ENCODE results near the gene SETBP1.

SETBP1 gene

DNA sequence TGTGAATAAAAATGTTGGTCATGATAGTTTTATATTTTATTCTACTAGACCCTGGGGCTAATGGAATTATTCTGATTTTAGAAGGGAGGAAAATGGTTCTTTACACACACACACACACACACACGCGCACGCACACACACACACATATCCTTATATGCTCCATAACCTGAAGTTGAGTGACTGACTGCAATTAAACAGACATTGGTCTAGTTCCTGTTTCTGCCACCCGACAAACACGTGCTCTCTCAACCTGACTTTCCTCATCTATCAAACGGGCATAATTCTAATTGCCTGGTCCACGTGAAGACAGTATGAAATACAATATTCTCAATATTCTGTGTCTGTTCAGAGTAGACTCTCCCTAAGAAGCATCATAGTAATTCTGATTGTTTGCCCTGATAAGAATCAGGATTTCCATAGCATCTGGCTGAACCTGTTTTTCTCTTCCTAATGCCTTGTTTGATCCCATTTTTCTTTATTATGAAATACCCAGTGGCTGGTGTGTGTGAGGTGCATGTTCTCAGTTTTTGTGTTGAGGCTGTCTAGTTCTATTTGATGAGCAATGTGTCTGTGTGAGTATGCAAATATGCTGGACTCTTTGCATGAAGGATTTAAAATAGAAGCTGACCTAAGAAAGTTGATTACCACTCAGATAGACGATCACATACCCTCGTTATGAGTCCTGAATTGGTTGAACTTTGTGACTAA is 51.0 kb downstream of the SETBP1 start:
- peak; percentile 49 for DNase-seq (ENCODE audit: low spot score)

DNA sequence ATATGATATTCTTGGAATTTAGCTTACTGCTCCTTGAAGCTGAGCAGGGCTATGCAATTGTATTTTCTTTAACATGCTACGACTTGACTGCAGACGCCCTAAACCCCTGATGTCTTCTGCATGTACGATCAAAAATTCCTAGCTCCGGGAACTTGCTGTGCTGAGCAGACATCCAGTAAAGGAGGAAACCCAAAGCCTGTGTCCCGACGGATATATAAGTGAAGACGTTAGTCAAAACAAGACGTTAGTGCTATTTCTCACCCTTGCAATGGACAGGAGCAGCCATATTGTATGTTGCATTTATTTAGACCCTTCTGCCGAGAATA is 51.5 kb downstream of the SETBP1 start:
- no peak for DNase-seq (ENCODE audit: low spot score)

DNA sequence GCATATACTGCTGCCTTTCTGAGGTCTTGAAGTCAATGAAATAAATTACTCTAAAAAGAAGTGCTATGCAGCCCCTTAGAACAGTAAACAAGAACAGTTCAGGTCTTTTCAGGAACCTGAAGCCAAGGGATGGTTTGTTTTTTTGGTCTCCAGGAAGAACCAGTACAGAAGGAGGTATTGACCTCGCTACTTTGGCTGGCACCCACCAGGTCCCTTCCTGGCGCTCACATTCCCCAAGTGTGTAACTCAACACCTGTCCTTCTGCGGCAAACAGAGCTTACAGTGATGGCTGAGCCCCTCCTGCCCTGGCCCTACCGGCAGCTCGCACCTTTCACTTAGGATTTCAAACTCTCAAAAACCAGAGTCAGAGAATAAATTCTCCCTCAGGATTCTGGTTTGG is 51.9 kb downstream of the SETBP1 start:
- no peak for DNase-seq (ENCODE audit: low spot score)

DNA sequence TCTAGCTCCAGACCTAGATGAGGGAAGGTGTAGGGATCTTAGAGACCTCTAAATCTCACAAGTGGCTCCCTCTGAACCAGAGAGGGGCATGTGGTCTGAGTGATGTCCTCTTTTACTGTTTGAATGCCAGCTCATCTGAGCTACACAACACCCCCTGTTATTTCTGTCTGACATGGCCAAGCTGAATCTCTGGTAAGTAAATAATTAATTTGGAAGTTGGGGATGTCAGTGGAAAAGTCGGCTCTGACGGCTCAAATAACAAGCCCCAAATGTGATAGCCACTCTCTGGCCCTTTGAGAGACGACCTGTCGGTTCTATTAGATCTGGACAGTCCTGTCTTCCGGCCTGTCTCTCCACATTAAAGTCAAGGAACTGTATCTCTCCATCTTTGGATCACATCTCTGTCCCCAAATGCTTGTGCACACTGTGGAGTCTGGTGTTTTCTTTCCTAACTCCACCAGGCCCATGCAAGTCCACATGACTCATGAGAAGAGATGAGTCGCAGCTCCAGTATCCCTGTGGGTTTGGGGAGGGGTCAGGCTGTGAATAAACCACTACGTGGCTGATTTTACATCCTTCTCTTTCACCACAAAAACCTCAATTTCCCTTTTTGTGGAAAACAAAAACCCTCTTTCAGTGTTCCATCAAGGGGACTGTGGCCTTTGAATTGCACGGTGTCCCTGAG is 52.5 kb downstream of the SETBP1 start:
- no peak for DNase-seq (ENCODE audit: low spot score)

DNA sequence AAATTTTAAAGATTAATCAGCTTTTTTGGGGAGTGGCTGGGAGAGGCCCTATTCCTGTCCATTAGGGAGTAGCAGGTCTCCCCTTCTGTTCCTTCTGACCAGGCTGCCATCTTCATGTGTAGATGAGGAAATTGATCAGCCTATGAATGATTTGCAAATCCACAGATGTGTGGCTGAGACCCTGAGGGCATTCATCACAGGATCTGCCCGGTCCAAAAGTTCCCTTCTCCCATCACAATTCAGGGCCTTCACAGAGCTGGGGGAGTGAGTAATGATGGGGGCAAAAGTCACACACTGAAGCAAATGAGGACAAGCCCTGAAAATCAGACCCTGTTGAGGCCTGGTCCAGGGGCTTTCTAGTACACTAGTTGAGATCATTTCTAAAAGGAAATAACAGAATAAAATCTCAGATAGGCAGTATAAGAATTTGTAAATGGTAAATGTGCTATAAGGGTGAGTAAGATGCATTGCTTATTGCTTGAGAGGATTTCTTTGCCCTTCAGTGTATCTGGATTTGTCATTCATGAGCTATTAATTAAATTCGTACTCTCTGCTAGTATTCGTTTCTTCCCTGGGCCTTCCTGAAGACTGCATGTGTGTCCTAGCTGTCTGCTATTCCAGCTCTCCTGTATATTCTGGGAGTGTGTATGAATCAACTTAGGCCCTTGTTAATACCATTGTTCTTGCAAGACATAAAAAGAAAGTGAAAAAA is 53.2 kb downstream of the SETBP1 start:
- DNase-seq (ENCODE audit: low spot score), result no peak

DNA sequence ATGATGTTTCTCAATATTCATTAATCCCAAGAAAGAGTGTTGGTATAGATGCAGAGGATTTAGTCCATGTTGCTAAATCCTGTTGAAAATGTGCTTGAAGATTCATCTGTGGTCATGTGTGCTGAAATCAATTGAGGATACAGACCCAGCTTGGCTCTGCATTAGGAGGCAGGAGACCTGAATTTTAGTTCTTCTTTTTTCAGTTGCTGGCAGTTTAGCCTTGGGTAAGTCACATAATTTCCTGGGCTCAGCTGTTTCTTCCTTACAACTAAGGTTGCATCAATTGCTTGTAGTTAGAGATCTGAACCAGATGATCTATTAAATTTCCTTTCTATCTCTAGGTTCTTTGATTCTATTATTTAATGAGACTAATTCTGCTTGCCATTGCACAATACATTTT is 54.4 kb downstream of the SETBP1 start:
- no peak for DNase-seq (ENCODE audit: low spot score)

DNA sequence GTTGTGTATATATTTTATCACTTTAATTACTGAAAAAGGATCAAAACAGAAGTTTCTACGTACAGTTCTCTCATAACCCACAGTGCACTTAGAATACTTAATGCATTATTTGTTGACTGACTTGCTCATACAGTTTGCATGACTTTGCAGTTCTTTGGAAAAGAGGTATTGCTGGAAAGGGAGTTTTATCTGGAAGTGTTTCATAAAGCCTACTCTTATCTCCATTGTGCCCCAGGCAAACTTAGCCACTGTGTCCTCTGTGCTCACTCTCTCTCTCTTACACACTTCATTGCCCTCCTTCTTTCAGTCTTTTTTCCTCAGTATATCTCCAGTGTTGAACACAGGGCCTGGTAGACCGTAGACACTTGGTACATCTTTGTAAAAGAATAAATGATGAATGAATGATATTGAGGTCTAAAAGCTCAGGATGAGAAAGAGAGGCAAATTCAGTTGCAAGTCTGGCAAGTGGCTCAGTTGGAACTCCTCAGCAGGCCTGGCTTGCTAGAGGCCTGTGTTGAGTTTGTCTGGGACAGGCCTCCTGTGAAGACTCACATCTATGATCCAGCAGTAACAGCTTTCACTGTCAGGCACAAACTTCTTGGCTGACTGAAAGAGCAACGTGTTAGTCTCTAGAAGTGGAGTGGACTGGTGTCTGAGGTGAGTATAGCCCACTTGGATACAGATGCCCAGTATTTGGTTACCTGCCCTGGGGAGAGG is 56.1 kb downstream of the SETBP1 start:
- no peak for DNase-seq (ENCODE audit: low spot score)

DNA sequence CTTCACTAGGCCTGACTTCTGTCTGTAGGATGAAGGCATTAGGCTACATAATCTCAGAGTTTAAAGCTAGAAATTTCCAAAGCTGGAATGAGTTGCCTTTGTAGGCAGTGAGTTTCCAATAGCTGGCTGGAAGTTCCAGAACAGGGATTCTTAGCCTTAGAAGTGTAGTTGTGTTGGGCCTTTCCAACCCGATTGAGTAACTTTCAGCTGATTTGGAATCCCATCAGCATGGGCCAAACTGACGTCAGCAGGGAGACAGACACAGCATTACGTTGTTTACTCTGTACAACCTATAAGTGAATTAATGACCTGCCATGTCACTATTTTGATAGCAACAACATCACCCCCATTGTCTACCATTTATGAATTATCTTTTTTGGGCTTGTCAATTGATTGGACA is 56.9 kb downstream of the SETBP1 start:
- no peak for DNase-seq (ENCODE audit: low spot score)

DNA sequence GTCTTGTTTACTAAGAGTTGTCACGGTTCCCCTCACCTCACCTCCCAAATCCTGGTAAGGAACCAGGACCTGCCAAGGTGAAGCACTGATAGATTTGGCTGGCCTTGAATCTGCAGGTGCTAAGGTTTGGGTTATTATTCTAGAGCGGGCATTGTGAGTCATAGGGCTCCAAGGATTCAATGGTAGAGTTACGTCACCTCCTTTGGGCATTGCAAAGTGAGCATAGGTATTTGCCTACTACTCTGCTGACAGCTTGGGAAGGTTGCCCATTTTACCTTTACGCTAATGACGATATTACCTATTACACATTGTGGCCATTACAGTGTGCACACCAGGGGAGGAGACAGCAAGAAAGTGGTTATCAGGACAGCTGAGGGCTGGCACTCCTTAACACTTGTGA is 59.3 kb downstream of the SETBP1 start:
- no peak for DNase-seq (ENCODE audit: low spot score)

DNA sequence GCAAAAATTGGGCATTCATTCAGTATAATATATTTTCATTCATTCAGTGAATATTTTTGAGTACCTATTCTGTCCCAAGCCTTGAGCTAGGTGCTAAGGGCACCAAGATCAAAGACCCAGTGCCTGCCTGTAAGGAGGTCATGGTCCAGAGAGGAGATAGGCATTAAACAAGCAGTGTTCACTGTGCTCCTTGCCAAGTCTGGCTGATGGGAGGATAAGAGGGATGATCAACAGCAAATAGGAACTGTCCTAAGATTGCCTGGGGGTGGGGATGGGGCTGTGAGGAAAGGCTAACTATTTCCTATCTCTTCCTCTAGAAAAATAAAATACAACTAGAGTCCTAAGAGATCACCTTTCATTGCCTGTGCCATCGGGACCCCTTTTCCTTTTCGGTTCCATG is 60.4 kb downstream of the SETBP1 start:
- DNase-seq (ENCODE audit: low spot score), result no peak

DNA sequence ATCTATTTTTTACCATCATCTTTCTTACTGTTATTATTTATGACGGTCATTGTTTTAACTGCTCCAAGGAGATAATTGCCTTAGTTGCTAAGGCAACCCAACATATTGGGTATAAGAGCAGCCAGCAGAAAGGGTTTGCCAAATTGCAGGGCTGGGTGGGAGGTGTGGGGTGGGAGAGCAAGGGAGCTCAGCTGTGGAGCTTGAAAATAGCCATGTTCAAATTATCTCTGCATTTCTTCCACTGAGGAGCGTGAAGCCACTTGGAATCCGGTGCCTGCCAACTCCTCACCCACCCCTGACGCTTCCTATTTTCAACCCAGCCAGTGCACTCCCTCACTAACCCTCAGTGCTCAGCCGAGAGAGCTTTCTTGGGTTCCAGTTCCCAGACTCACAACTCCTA is 60.8 kb downstream of the SETBP1 start:
- no peak for DNase-seq (ENCODE audit: low spot score)

DNA sequence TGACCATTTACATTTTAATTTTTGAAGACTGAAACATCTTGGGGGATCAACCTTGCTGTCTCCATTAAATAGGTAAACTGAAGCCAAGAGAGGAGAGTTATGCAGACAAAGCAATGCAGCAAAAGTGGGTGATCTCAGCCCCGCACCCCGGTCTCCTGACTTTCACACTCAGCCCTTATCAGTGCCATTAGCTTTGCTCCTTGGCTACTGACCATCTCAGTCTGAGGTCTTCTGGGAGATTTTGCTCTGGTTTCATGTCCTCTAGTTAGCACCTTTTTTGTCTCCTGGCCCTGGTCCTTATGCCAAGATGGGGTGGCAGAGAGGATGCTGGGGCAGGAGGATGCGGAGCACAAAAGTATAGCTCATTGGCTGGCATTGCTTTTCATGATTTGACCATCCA is 61.4 kb downstream of the SETBP1 start:
- DNase-seq (ENCODE audit: low spot score), result no peak

DNA sequence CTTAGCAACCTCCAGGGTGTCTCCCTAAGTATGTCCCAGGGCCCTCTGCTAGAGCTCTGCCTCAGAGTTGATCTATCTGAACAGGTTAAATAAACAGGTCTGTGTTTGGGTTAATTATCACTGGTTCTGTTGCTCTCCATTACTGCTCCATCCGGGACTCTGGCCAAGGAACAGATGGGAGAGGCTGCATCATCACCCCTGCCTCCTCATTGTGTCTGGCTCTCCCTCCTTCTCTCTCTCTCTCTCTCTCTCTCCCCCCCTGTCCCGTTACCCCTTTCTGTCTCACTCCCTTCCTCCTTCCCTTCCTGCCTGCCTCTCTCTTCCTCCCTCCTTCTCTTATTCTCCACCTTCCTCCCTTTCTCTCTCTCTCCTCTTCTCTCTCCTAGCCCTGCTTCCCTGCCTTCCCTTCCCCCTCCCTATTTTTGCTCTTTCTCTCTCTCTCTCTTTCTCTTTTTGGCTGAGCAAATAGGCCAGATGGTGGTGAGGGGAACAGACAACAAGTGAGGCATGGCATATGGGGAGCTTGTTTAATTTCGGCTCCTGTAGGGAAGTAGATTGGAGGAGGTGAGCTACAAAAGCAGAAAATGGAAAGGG is 62.1 kb downstream of the SETBP1 start:
- no peak for DNase-seq (ENCODE audit: low spot score)

DNA sequence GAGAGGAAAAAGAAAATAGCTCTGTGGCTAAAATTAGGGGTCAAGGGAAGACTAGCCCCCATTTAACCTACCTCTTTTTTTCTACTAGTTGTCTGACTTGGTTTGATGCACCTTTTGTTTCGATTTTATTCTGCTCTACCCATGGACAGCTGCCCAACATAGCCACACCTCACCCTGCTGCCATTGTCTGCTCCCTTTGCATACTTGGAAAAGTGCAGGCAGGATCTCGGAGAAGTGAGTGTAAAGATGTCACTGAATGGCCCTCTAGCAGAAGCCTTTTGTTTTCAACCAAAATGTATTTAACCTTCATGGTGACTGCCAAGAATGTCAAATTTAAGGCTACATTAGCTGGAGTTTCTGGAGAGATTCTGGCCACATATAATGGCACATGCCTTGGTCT is 62.9 kb downstream of the SETBP1 start:
- DNase-seq (ENCODE audit: low spot score), result no peak

DNA sequence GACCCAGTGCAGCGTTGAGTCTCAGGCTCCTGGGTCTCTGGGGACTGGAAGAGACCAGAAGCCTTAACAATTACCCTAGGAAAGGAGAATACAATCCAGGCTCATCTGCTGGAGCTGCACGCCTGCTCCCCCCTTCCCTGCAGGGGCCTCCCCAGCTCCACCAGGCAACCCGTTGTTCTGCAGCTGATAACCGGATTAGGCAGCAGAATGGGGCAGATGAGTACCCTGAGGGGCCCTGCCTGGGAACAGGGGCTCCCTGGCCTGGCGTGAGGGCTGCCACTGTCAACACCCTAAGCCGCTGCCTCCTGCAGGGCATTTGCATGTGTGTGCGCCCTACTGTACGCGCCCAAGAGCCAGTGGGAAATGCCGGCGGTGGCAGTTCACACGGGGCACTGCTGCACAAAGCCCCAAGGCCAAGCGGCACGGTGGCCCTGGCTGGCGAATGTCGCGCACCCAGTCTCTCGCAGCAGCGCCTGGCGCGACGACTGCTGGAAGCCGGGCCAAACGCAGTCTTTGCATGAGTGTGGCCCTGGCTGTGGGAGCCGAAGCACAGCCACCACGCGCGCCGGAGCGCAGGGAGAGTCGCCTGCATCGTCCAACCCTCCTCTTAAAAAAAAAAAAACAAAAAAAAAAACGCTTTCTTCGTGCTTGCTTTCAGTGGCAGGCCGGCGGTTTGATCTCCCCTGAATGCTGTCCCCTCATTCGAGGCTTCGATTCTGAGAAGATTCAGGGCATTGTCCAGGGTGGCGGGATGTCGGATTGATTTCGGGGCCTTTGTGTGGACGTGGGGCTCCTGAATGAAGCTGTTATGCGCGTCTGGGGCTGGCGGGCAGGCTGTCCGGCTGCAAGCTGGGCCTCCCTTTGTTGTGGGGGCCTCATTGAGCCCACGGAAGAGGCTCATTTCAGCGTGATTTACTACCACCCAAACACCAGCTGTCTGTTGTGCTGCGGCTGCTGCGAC is 63.8 kb downstream of the SETBP1 start:
- DNase-seq (ENCODE audit: low spot score), result no peak

DNA sequence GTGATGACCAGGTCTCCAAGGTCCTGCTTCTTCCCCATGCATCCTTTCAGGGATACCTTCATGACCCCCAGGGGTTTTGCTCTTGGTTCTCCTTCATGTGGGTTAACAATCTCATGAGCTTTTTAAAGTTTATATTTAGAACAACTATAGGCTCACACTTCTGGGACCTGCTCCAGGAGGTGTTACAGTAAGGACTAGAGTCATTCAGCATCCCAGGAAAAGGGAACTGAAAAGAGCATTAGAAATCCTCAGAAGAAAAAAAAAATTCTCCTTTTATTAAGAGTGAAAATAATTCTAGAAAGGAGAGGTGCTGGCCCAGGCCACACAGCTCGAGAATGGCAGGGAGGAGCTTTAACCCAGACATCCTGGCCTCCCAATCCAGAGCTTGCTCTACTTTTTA is 66.5 kb downstream of the SETBP1 start:
- no peak for DNase-seq (ENCODE audit: low spot score)

DNA sequence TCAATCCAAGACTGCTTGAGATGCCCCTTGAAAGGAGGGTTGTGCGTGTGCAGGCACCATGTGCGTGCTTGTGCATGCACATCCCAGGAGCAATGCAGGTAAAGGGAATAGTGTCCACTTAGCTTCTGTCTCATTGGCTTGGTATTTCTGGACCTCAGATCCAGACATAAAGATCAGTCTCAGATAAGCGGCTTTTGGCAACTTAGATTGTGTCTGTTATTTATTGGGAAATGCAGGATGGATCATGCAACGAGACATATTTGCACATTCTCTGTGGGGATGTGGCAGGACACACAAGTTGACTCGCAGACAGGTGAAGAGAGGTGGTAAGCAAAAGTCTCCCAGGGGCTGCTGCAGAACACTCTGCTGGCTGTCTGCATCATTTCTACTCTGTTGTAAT is 67.9 kb downstream of the SETBP1 start:
- DNase-seq (ENCODE audit: low spot score), result no peak

DNA sequence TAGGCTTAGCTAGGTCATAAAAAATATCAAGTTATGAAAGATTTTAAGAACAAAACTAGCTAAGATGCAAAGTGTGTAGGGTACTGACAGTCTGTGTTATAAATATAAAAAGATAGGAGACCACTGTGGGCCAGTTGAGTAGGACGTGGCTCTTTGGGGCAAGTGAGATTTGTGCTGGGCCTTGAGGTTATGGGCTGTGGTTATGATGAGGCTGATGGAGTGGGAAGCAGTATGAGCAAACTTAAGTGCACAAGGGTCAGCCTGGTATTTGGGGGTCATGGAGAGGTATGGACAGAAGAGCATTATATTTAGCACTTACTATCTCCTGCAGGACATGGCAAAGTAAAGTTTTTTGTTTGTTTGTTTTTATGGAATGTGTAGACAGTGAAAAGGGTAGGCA is 70.1 kb downstream of the SETBP1 start:
- DNase-seq (ENCODE audit: low spot score), result no peak

DNA sequence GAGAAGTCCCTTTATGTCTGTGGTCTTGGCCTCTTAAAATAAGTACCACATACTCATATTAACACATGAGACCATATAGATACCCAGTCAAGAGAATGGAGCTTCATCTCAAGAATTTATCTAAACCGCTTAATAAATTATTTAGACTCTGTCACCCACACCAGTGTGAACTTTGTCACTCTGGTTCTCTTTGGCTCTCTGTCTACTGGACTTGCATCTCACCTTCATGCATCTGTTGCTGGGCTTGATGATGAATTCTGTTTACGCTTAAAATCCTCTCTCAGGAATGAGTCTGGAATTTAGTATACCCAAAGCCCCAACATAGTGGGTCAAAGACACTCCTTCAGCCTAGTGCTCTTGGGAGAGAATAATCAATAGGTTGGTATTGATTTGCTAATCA is 73.9 kb downstream of the SETBP1 start:
- no peak for DNase-seq (ENCODE audit: low spot score)

DNA sequence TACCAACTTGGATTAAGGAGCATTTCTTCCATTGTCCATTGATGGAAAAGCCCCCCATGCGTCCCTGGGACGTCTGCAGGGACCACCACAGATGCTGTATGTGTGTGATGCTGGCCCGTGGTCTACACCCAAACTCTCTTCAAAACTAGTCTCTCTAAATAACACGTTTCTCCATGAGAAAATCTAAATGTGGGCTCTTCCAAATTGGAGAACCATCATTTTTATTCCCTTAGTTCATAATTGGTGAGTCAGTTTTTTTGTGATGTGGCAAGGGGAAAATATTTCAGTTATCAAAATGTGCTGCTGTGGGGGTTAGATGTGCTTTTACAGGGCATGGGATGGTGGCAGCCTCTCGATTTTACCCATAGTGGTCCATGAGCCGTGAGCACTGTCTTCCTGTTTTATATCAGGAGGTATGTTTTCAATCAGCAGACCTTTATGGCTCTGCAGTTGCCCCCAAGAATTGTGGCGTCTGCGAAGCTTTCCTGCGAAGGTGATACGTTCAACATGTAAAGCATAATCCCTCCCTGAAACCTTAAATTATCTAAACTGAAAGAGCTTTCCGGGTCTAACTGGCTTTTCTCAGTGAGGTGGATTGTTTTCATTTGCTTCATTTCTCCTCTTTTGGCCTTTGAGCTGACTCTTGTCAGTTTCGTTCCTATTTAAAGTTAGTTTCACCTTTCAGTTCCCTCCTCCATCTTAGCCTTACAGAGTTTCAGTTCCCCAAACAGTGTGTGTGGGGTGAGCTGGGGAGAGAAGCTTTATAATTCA is 78.4 kb downstream of the SETBP1 start:
- peak; percentile 95 for DNase-seq (ENCODE audit: low spot score)

DNA sequence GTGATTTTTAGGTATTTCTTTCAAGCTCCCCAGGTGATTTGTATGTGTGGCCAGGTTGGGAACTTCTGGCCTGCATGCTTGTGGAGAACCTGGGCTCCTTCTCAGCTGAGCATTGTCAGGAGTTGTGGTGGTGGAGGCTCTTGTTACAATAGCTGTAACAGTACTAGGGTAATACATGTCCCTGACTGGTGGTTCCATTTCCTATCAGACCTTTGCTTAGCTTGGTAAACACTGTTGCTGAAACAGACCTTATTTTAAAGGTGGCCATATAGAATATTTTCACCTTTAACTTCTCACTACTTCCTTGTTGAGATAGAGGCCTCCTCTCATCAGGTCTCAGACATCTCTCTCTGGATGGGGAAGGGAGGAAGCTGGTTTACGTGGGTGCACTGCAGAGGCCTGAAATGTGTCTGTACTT is 79.2 kb downstream of the SETBP1 start:
- DNase-seq (ENCODE audit: low spot score), result peak; percentile 52
